Measurements from ENCODE around the gene MKX.

- TF ChIP-seq POLR2A (IDR thresholded peaks at IDR 0.05) (no peak), CTCF (IDR thresholded peaks at IDR 0.05) (no peak)
These were observed 31.7 kb downstream of the MKX start for GRCh38 chr10:27713941-27714340.

Data from breast epithelium (tissue), 3 donors.